Karpas-422 (cell line): ENCODE data around the gene PAPOLB. TPM values are rescaled to one million over a fixed set of nuclear protein-coding genes. Genes with fewer than 3 reads are reported as not detected.

Source experiments
- DNase-seq: peaks from one replicate; pipeline ENCODE4 v3.0.0-alpha.2; 2015
- H2AFZ ChIP-seq: fragments of 200-600 bp; sonication (generic); 2 replicates; pipeline ENCODE4 v1.6.1; 2014; ENCODE audit warnings: antibody characterized with exemption, low read length, mixed read lengths
- H3K27ac ChIP-seq: fragments of 200-600 bp; sonication (generic); 2 replicates; pipeline ENCODE4 v1.5.1; 2014; ENCODE audit warnings: mild to moderate bottlenecking, low read length, moderate library complexity
- H3K27me3 ChIP-seq: fragments of 200-600 bp; sonication (generic); 2 replicates; pipeline ENCODE4 v1.6.1; 2014; ENCODE audit warnings: low read length, mixed read lengths
- H3K36me3 ChIP-seq: fragments of 200-600 bp; sonication (generic); 2 replicates; pipeline ENCODE4 v1.6.1; 2014; ENCODE audit warnings: low read length, mixed read lengths; ENCODE audit not compliant: insufficient read depth
- H3K4me1 ChIP-seq: fragments of 200-600 bp; sonication (generic); 2 replicates; pipeline ENCODE4 v1.6.1; 2014; ENCODE audit warnings: mild to moderate bottlenecking, low read length, mixed read lengths
- H3K4me2 ChIP-seq: fragments of 200-600 bp; sonication (generic); 2 replicates; pipeline ENCODE4 v1.6.1; 2014; ENCODE audit warnings: low read length, low read depth, mild to moderate bottlenecking; ENCODE audit not compliant: poor library complexity, severe bottlenecking
- H3K4me3 ChIP-seq: fragments of 200-600 bp; sonication (generic); 2 replicates; pipeline ENCODE4 v1.5.1; 2014; ENCODE audit warnings: mild to moderate bottlenecking, antibody characterized with exemption, low read length, mixed read lengths
- H3K79me2 ChIP-seq: fragments of 200-600 bp; sonication (generic); 2 replicates; pipeline ENCODE4 v1.6.1; 2014; ENCODE audit warnings: mild to moderate bottlenecking, low read length, mixed read lengths
- H3K9ac ChIP-seq: fragments of 200-600 bp; sonication (generic); 2 replicates; pipeline ENCODE4 v1.6.0; 2014; ENCODE audit warnings: low read length
- H3K9me2 ChIP-seq: fragments of 200-600 bp; sonication (generic), shearing (Covaris generic); replicated peaks from 2 replicates; pipeline ENCODE4 v1.6.0; 2014; ENCODE audit warnings: mild to moderate bottlenecking, low read length, moderate library complexity; ENCODE audit not compliant: insufficient read depth
- H3K9me3 ChIP-seq: fragments of 300-700, 200-600 bp; sonication (generic); 2 replicates; pipeline ENCODE4 v1.6.1; 2014; ENCODE audit warnings: low read length, mixed read lengths
- H4K20me1 ChIP-seq: fragments of 200-600 bp; sonication (generic); 2 replicates; pipeline ENCODE4 v1.6.1; 2014; ENCODE audit warnings: mild to moderate bottlenecking, antibody characterized with exemption, low read length, low read depth; ENCODE audit not compliant: insufficient read depth
- total RNA-seq: library from RNA; depleted of rRNA; stranded (reverse); fragments of >200 nt; shearing (Covaris generic); gene quantifications from 2 replicates; pipeline ENCODE4 v1.2.3, GENCODE V29; 2014; ENCODE audit warnings: low replicate concordance

PAPOLB gene
- total RNA-seq, 1 experiment from 2014 or later, result not detected

GRCh38 chr7:4842319-4843064 is 19.3 kb downstream of the PAPOLB start:
- H3K4me2 ChIP-seq, result no peak overlapping the region
- no peak for DNase-seq

GRCh38 chr7:4841836-4842235 is 20.0 kb downstream of the PAPOLB start:
- Histone ChIP-seq H3K27me3 (no peaks in the 10 kb centered on the region), H3K36me3 (no peaks in the 10 kb centered on the region), H3K79me2 (no peaks in the 10 kb centered on the region), H3K4me1 (peaks cover 11% of the 10 kb centered on the region), H3K27ac (no peak overlapping the region), H2AFZ (no peak overlapping the region), H3K4me3 (no peak overlapping the region), H3K9me3 (no peaks in the 10 kb centered on the region), H3K9ac (no peak overlapping the region), H3K4me2 (no peak overlapping the region), H3K9me2 (no peaks in the 10 kb centered on the region), H4K20me1 (no peaks in the 10 kb centered on the region)
- no peak for DNase-seq

More at GRCh38 chr7:4842319-4843064, 19.3 kb downstream of the PAPOLB start:
- H3K79me2 ChIP-seq, result no peaks in the 10 kb centered on the region
- H3K9me3 ChIP-seq, result no peaks in the 10 kb centered on the region
- no peaks in the 10 kb centered on the region for H3K9me2 ChIP-seq
- no peak overlapping the region for H2AFZ ChIP-seq
- H3K9ac ChIP-seq, result no peak overlapping the region
- H4K20me1 ChIP-seq, result no peaks in the 10 kb centered on the region
- H3K27ac ChIP-seq, result no peak overlapping the region
- H3K4me3 ChIP-seq, result no peak overlapping the region
- H3K27me3 ChIP-seq, result no peaks in the 10 kb centered on the region
- H3K36me3 ChIP-seq, result no peaks in the 10 kb centered on the region
- H3K4me1 ChIP-seq, result peaks cover 11% of the 10 kb centered on the region

- no peaks in the 10 kb centered on the region for H3K27me3 ChIP-seq
- H3K9me3 ChIP-seq, result no peaks in the 10 kb centered on the region
- no peak overlapping the region for H3K4me2 ChIP-seq
- no peak overlapping the region for H3K9ac ChIP-seq
- H3K79me2 ChIP-seq, result no peaks in the 10 kb centered on the region
- H3K9me2 ChIP-seq, result no peaks in the 10 kb centered on the region
- no peak for DNase-seq
- H4K20me1 ChIP-seq, result no peaks in the 10 kb centered on the region
- H2AFZ ChIP-seq, result no peak overlapping the region
- peaks cover 11% of the 10 kb centered on the region for H3K4me1 ChIP-seq
- H3K4me3 ChIP-seq, result no peak overlapping the region
- no peak overlapping the region for H3K27ac ChIP-seq
- no peaks in the 10 kb centered on the region for H3K36me3 ChIP-seq
Observed at GRCh38 chr7:4841007-4841784, 20.6 kb downstream of the PAPOLB start.

GRCh38 chr7:4840079-4840501 is 21.7 kb downstream of the PAPOLB start:
- Histone ChIP-seq H3K9me3 (no peaks in the 10 kb centered on the region), H3K9ac (no peak overlapping the region), H3K79me2 (no peaks in the 10 kb centered on the region), H3K27ac (no peak overlapping the region), H3K9me2 (no peaks in the 10 kb centered on the region), H3K4me2 (no peak overlapping the region), H3K4me3 (no peak overlapping the region), H3K27me3 (no peaks in the 10 kb centered on the region), H4K20me1 (no peaks in the 10 kb centered on the region), H3K36me3 (no peaks in the 10 kb centered on the region), H2AFZ (no peak overlapping the region), H3K4me1 (peaks cover 11% of the 10 kb centered on the region)
- DNase-seq, result no peak

GRCh38 chr7:4838626-4839334 is 23.1 kb downstream of the PAPOLB start:
- H3K9me3 ChIP-seq, result no peaks in the 10 kb centered on the region
- H3K4me3 ChIP-seq, result no peak overlapping the region
- H3K36me3 ChIP-seq, result no peaks in the 10 kb centered on the region

GRCh38 chr7:4837803-4838625 is 23.8 kb downstream of the PAPOLB start:
- no peak for DNase-seq
- no peak overlapping the region for H2AFZ ChIP-seq
- no peaks in the 10 kb centered on the region for H4K20me1 ChIP-seq
- H3K27me3 ChIP-seq, result no peaks in the 10 kb centered on the region
- no peaks in the 10 kb centered on the region for H3K9me2 ChIP-seq
- H3K36me3 ChIP-seq, result no peaks in the 10 kb centered on the region
- no peaks in the 10 kb centered on the region for H3K9me3 ChIP-seq
- H3K27ac ChIP-seq, result no peak overlapping the region
- H3K4me2 ChIP-seq, result no peak overlapping the region
- H3K79me2 ChIP-seq, result no peaks in the 10 kb centered on the region
- H3K4me3 ChIP-seq, result no peak overlapping the region
- H3K4me1 ChIP-seq, result peaks cover 11% of the 10 kb centered on the region
- H3K9ac ChIP-seq, result no peak overlapping the region

More at GRCh38 chr7:4838626-4839334, 23.1 kb downstream of the PAPOLB start:
- peaks cover 11% of the 10 kb centered on the region for H3K4me1 ChIP-seq
- H4K20me1 ChIP-seq, result no peaks in the 10 kb centered on the region
- H2AFZ ChIP-seq, result no peak overlapping the region
- H3K9ac ChIP-seq, result no peak overlapping the region
- no peak overlapping the region for H3K27ac ChIP-seq
- H3K79me2 ChIP-seq, result no peaks in the 10 kb centered on the region
- no peaks in the 10 kb centered on the region for H3K9me2 ChIP-seq
- DNase-seq, result no peak
- no peaks in the 10 kb centered on the region for H3K27me3 ChIP-seq
- H3K4me2 ChIP-seq, result peak overlapping the region; percentile 12

GRCh38 chr7:4837041-4837802 is 24.6 kb downstream of the PAPOLB start:
- H3K4me1 ChIP-seq, result peaks cover 11% of the 10 kb centered on the region
- no peaks in the 10 kb centered on the region for H3K27me3 ChIP-seq
- no peak for DNase-seq
- no peak overlapping the region for H3K27ac ChIP-seq
- no peaks in the 10 kb centered on the region for H3K79me2 ChIP-seq
- H4K20me1 ChIP-seq, result no peaks in the 10 kb centered on the region
- no peak overlapping the region for H3K9ac ChIP-seq
- no peak overlapping the region for H3K4me3 ChIP-seq
- no peaks in the 10 kb centered on the region for H3K9me3 ChIP-seq
- no peak overlapping the region for H3K4me2 ChIP-seq
- no peaks in the 10 kb centered on the region for H3K36me3 ChIP-seq
- no peaks in the 10 kb centered on the region for H3K9me2 ChIP-seq
- H2AFZ ChIP-seq, result no peak overlapping the region
